ENCODE measurements around the gene CA5A. TPM values are rescaled to one million over a fixed set of nuclear protein-coding genes. Genes with fewer than 3 reads are reported as not detected.

The CA5A gene
- not detected in 2 replicates for total RNA-seq

GRCh38 chr16:87936375-87937230 is at the start of gene CA5A:
TSS of gene CA5A (minus strand) at chr16:87936529. CDS start at chr16:87936450, 79 bp downstream.

GRCh38 chr16:87950765-87951551 is 14.6 kb upstream of the CA5A start, which contains the start of gene BANP:
TSS of gene BANP (plus strand) at chr16:87951434. CDS start at chr16:87975116, 23,682 bp downstream.

GRCh38 chr16:87869061-87869878 is 67.1 kb downstream of the CA5A start, which contains the start of gene SLC7A5:
TSS of gene SLC7A5 (minus strand) at chr16:87869507. CDS start at chr16:87869422, 85 bp downstream.

Other genes with a start within 250 kb of the CA5A start
- gene KLHDC4, start 170.5 kb downstream of the CA5A start, total RNA-seq, result 7.9 and 11.6 TPM in 2 replicates
- gene SLC7A5, start 67.0 kb downstream of the CA5A start, total RNA-seq, result 4.9 and 5.8 TPM in 2 replicates
- gene BANP, start 14.9 kb upstream of the CA5A start, total RNA-seq, result 12.9 and 15.0 TPM in 2 replicates

All from cardiac ventricle fibroblast (primary cell).